Activated T-helper 1 cell treated with anti-CD3 and anti-CD28 coated beads, Interleukin-2, amount 50 U/mL, for 16 hours (primary cell): Measurements from ENCODE around the gene ALDH1A2.
"Not testable (repeated sequence)": the region's sequence is repeated elsewhere in the genome, so short reads cannot be mapped to it uniquely, and the experiment has no call there.

Experiments used
- DNase-seq, 2 donors: peaks; one replicate each; pipeline ENCODE4 v3.0.0-alpha.2; 2020; ENCODE audit warnings: low read depth in 1 of 2, low spot score in 1 of 2

Gene ALDH1A2

DNA sequence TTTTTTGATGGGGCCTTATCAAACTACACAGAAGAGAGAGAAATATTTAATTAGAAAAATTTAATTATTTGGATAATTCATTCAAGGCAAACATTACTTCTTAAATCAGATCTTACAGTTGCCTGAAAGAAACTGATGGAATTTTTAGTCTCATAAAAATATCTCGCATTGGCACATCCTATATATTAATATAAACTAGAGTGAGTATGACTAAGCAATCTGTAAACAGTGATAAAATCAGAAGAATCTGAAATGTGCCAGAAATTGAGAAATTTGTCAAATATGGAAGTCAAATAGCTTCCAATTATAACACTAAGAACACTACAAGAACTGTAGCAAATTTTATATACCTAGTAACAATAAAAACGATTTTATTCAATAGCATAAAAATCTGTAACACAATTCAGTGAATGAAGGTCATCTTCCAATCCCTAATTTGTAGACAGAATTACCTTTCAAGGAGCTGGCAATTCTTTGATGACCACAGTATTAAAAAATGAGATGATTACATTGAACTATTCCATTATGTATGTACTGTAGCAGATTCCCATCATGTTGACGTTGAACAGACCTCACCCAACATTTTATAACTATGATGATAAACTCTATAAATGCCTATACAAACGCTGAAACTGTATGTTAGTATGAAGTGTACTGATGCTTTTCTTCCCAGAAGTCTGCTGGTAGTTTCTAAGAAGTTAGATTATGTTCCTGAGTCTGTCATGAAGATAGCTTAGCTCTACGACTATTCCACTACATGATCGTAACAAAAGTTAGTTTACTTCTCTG is 63.0 kb downstream of the ALDH1A2 start:
- no peak for DNase-seq

GRCh38 chr15:57999699-58000098 is 65.8 kb downstream of the ALDH1A2 start:
- DNase-seq = not testable (repeated sequence)

- DNase-seq = no peak
These were observed 69.0 kb downstream of the ALDH1A2 start for GRCh38 chr15:57996561-57996960.

GRCh38 chr15:57994221-57995049 is 71.1 kb downstream of the ALDH1A2 start:
- no peak for DNase-seq

- no peak for DNase-seq
These were observed 71.9 kb downstream of the ALDH1A2 start for GRCh38 chr15:57993409-57994145.

GRCh38 chr15:57992761-57993355 is 72.7 kb downstream of the ALDH1A2 start:
- DNase-seq = no peak

GRCh38 chr15:57973534-57973933 is 92.0 kb downstream of the ALDH1A2 start:
- no peak for DNase-seq

DNA sequence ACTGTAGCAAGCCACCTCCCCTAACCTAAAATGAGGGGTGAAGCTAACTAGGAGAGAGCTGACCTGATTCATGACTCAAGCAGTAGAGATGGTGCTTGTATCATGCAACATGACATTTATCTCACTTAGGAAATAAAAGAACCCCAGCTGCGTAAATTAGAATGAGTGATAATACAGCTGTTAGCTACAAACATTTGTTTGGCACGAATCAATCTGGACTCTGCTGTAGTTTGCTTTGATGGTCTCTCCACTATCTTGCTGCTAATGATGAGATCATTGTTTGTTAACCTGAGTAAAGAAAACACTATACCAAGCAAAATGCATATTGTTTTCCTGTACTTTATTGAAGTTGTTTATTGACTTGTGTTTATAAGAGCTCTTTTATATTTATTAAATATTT is 92.6 kb downstream of the ALDH1A2 start:
- DNase-seq = no peak

GRCh38 chr15:57969996-57970395 is 95.5 kb downstream of the ALDH1A2 start:
- no peak for DNase-seq

DNA sequence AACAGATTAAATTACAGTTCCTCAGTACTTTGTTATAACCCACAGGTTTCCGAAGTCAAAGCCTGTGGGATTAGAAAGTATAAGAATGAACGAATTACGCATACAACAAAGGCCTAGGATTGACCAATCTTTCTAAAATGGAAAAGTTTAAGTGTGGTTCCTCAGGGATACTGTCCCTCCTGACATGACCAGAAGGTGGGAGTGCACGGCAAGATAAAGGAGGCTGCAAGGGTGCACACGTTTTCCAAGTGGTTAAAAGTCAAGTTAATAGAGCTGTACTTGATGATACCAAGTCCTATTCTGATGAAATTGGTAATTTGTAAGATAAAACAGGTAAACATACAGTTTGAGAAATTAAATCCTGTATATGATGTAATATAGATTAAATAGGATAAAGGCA is 96.2 kb downstream of the ALDH1A2 start:
- DNase-seq = no peak

- no peak for DNase-seq
These were observed 102.6 kb downstream of the ALDH1A2 start for GRCh38 chr15:57962887-57963286.

GRCh38 chr15:57961919-57962318 is 103.6 kb downstream of the ALDH1A2 start:
- no peak for DNase-seq

DNA sequence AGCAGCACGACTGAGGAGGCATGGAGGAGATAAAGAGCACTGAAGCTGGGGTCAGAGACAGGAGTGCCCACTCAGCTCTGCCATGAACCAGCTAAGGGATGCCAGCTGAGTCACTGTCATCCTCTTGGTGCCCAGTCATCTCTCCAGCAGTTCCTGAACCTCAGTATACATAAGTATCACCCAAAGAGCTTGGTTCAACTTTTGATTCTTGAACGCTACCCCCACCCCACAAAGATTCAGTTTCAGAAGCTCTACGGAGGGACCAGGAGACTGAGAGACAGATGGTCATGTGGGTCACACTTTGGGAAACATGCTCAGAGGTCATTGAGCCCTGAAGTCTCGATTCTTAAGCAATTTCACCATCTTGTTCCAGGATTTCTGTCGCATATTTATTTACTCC is 108.4 kb downstream of the ALDH1A2 start:
- DNase-seq = no peak

- no peak for DNase-seq
These were observed 111.6 kb downstream of the ALDH1A2 start for GRCh38 chr15:57953874-57954273.

- no peak for DNase-seq
These were observed 114.1 kb downstream of the ALDH1A2 start for GRCh38 chr15:57951328-57951932.

GRCh38 chr15:57950381-57950946 is 115.0 kb downstream of the ALDH1A2 start:
- DNase-seq = no peak

GRCh38 chr15:57949374-57949943 is 116.1 kb downstream of the ALDH1A2 start:
- DNase-seq = no peak

DNA sequence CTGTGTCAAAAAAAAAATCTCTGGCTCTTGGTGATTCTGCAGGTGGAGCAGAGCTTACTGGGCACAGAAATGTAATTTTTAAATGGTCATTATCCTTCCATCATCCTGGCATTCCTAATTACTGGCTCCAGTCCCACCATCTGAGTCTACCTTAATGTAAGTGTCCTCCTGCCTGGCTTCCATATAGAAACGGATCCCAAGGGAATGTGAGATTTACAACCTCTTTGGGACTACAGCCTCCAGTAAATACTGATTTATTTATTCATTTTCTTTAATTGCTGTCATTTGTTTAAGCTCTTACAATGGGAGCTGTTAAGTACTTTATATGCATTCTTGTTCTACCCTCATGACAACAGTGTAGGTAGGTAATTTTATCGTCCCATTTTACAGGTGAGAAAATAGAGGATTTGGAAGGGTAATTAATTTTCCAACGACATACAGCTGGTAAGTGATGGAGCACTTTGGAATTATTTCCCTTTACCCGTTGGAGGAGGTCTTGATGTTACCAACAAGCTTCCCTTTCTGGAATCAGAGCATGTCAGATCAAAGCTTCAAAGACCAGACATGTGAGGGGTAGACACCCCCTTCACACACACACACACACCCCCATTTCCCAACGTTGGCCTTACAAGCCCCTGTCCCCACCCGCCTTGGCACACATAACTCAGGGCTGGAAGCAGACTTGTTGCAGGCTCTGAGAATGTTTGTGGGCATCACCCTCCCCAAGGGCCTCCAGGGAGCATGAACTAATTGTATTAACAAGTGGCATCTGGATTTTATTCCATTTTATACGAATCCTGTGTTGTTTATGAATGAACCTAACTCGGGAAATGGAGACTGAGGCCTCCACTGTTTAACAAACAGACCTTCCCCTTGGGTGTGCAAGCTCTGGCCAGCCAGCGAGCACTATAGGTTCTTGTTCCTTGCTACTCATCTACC is 116.9 kb downstream of the ALDH1A2 start:
- DNase-seq = no peak

- no peak for DNase-seq
These were observed 117.7 kb downstream of the ALDH1A2 start for GRCh38 chr15:57947781-57948180.
